ENCODE data around the gene TCP11. TPM values are rescaled to one million over a fixed set of nuclear protein-coding genes. Genes with fewer than 3 reads are reported as not detected.

TCP11 gene
- total and polyA plus RNA-seq, 2 of the 13 experiments (the other 11 are each of a cell fraction or from before 2014, with no cell fraction given), result 0.04 TPM; not detected in 1

DNA sequence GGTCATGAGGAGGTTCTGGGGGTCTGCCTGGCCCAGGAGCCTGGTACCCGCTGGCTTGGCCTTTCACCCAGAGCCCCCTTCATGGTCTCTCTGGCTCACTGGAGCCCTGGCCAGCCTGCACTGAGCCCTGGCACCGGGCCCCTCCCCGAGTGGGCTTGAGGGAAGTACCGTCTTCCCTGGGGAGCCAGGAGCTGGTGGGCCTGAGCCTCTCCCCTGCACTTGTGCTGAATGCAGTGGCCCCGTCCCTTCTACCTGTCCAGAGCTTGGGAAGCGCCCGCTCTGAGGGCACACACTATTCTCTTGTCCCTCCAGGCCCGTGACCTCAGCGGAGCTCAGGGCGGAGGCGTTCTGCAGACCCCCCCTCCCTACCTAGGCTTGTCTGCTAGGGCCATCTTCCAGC, 62.2 kb downstream of the TCP11 start (continued):
- TF ChIP-seq JDP2 (CRISPR knock-in tag; IDR thresholded peaks at IDR 0.05; ENCODE audit: borderline replicate concordance), result no peak
- no peak for TF ChIP-seq ZNF333 (CRISPR knock-in tag; IDR thresholded peaks at IDR 0.05; ENCODE audit: borderline replicate concordance)
- no peak for TF ChIP-seq REPIN1 (CRISPR knock-in tag; IDR thresholded peaks at IDR 0.05; ENCODE audit: borderline replicate concordance, low read depth)
- no peak for TF ChIP-seq HOXA7 (CRISPR knock-in tag; IDR thresholded peaks at IDR 0.05)
- TF ChIP-seq KMT2B (CRISPR knock-in tag; IDR thresholded peaks at IDR 0.05), result no peak
- no peak for TF ChIP-seq MYNN (CRISPR knock-in tag; IDR thresholded peaks at IDR 0.05; ENCODE audit: low read depth)

- WGBS (ENCODE audit: low lambda C conversion rate), result 100% methylated on average over 9 of the region's 20 CpGs
- Histone ChIP-seq H3K27me3 (ENCODE audit: control insufficient read depth in 1 of 2, insufficient read depth in 2 of 2, low read length in 2 of 2) (no peaks in the 10 kb centered on the region), H3K27ac (ENCODE audit: extremely low read length, insufficient read depth, low read length) (no peak overlapping the region), H3K79me2 (ENCODE audit: insufficient read depth, low read length) (no peaks in the 10 kb centered on the region), H3K4me1 (ENCODE audit: insufficient read depth, low read length) (no peaks in the 10 kb centered on the region), H3K9ac (ENCODE audit: insufficient read depth, low read depth, low read length) (no peak overlapping the region), H2AFZ (ENCODE audit: low read length) (no peak overlapping the region), H3K4me3 (replicated peaks in 1 of 3; ENCODE audit: insufficient read depth in 1 of 3, low read depth in 2 of 3, low read length in 3 of 3) (no peak overlapping the region), H3K9me3 (ENCODE audit: low read length) (no peaks in the 10 kb centered on the region), H4K20me1 (ENCODE audit: insufficient read depth, low read length) (no peaks in the 10 kb centered on the region), H3K36me3 (replicated peaks in 1 of 2; ENCODE audit: control insufficient read depth in 1 of 2, insufficient read depth in 2 of 2, low read length in 2 of 2) (peaks cover 21 to 27% of the 10 kb centered on the region in 2 experiments), H3K4me2 (ENCODE audit: low read depth, low read length) (no peak overlapping the region)
- in situ Hi-C loops (cut with HindIII; ENCODE audit: extremely low pct_ligation_motif_present, low pct_unique_long_range_greater_than_20kb) (no loop called here), intact Hi-C loops (cut with micrococcal nuclease; ENCODE audit: unreplicated experiment) (no loop called here)
- ChIA-PET POLR2A (no interaction called here), CTCF (ENCODE audit: low intra/inter-chr PET ratio, low total read pairs) (no interaction called here)
- BruUV-seq (replicated peaks), result no TSS peak
- DNase-seq (ENCODE audit: low spot score) (no peak), ATAC-seq (no peak), FAIRE-seq (no peak)
- no peak for TF ChIP-seq HOXD1 (CRISPR knock-in tag; IDR thresholded peaks at IDR 0.05)
- TF ChIP-seq SIN3B (IDR thresholded peaks at IDR 0.05; ENCODE audit: low read length), result no peak
- TF ChIP-seq STAT6 (CRISPR knock-in tag; IDR thresholded peaks at IDR 0.05; ENCODE audit: borderline replicate concordance), result no peak
- TF ChIP-seq CSRNP1 (CRISPR knock-in tag; IDR thresholded peaks at IDR 0.05), result no peak
- no peak for TF ChIP-seq MLLT10 (CRISPR knock-in tag; IDR thresholded peaks at IDR 0.05)
- no peak for TF ChIP-seq ZNF235 (CRISPR knock-in tag; IDR thresholded peaks at IDR 0.05; ENCODE audit: borderline replicate concordance)
- TF ChIP-seq E2F1 (CRISPR knock-in tag; IDR thresholded peaks at IDR 0.05), result no peak
- no peak for TF ChIP-seq ZNF552 (CRISPR knock-in tag; IDR thresholded peaks at IDR 0.05; ENCODE audit: borderline replicate concordance)
- no peak for TF ChIP-seq MLX (CRISPR knock-in tag; IDR thresholded peaks at IDR 0.05)
- no peak for TF ChIP-seq ZNF605 (CRISPR knock-in tag; IDR thresholded peaks at IDR 0.05)
- TF ChIP-seq MTF2 (CRISPR knock-in tag; IDR thresholded peaks at IDR 0.05; ENCODE audit: borderline replicate concordance), result no peak
- TF ChIP-seq NKX3-1 (CRISPR knock-in tag; IDR thresholded peaks at IDR 0.05), result no peak
These were observed 62.8 kb downstream of the TCP11 start for GRCh38 chr6:35078226-35078850.

Data from HepG2 (cell line).